ENCODE data around the gene ACCS. TPM values are rescaled to one million over a fixed set of nuclear protein-coding genes. Genes with fewer than 3 reads are reported as not detected.

Gene ACCS
- total RNA-seq, 2 experiments from 2014 or later = 2.1 to 2.8 TPM

DNA sequence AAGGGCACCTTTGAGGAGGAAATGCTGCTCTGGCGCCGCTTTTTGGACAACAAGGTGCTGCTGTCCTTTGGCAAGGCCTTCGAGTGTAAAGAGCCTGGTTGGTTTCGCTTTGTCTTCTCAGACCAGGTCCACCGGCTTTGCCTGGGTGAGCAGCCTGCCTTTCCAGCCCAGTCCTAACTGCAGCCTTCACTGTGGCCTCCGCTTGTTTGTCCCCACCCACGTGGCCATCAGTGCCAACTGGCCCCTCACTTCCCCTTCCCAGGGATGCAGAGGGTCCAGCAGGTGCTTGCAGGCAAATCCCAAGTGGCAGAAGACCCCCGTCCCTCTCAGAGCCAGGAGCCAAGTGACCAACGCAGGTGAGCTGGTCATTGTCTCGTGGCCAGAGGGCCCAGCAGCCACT lies 17.4 kb downstream of the ACCS start:
- ChIA-PET CTCF (interaction anchor here (1.1 kb wide), 1 partner anchor 12 kb away, joined by 6 read pairs; the partner anchor contains the start of gene EXT2), POLR2A (no interaction called here)

DNA sequence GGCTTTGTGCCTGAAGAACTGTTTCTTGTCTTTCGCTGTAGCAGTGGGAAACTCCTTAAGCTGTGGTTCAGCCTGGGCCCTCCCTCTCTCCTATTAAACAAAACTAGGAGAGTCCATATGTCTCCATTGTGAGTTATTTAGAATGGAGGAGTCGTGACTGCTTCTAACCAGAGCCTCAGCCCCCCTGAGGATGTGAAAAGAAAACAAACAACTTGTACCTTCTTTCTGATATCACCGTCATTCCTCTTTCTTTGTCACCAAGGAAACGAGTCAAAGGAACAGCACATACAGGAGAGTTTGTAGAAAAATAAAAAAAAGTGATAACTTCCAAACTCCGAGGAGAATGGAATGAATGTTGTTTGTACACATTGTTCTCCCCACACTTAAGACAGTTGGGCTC lies 17.8 kb downstream of the ACCS start:
- ChIA-PET POLR2A (no interaction called here), CTCF (interaction anchor here (1.1 kb wide), 1 partner anchor 11 kb away, joined by 6 read pairs; the partner anchor contains the start of gene EXT2)

DNA sequence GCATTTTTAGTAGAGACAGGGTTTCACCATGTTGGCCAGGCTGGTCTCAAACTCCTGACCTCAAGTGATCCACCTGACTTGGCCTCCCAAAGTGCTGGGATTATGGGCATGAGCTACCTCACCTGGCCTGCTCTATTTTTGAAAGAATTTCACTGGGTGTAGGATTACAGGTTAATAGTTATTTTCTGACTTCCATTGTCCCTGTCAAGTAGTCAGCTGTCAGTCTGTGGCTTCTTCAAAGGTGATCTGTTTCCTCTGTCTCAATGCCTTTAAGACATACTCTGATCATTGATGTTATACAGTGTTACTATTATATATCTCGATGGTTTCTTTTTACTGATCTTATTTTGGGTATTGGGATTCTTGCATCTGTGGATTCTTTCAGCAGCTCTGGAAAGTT lies 19.3 kb downstream of the ACCS start:
- CTCF ChIA-PET = no interaction called here
- POLR2A ChIA-PET = no interaction called here

- POLR2A ChIA-PET = no interaction called here
- CTCF ChIA-PET = interaction anchor here (0.5 to 1.1 kb wide), 3 partner anchors 16 to 222 kb away, joined by 3 to 4 read pairs (median 3); no protein-coding TSS in a partner anchor
Measured at GRCh38 chr11:44088377-44088776, 22.3 kb downstream of the ACCS start.

- CTCF ChIA-PET = no interaction called here
- POLR2A ChIA-PET = no interaction called here
Measured at GRCh38 chr11:44088871-44089270, 22.8 kb downstream of the ACCS start.

- POLR2A ChIA-PET = no interaction called here
- CTCF ChIA-PET = interaction anchor here (1.3 kb wide), 1 partner anchor 201 kb away, joined by 3 read pairs; no protein-coding TSS in a partner anchor
Measured at GRCh38 chr11:44090539-44090938, 24.5 kb downstream of the ACCS start.

DNA sequence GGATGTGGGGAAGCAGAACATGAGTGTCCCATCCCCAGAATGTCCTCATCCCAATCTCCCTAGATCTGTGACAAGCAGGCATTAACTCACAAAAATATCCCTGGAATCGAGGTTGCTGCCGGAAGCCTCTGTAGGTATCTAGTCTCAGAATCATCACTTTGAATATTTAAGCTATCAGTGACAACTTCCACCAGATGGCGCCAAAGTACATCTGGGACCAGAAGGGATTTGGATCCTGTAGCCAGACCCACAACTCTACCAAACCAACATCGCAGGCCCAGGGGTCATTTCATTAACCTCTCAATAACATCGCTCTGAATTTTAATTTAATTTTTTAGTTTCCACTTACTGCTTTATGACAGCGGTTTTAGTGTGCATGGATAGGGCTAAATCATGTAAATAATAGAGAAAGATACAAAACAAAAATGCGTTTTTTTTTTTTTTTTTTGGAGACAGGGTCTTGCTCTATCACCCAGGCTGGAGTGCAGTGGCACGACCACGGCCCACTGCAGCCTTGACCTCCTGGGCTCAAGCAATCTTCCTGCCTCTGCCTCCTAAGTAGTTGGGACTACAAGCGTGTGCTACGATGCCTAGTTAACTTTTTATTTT lies 28.3 kb downstream of the ACCS start:
- POLR2A ChIA-PET = interaction anchor here (1.3 kb wide), 1 partner anchor 12 kb away, joined by 3 read pairs; no protein-coding TSS in a partner anchor
- CTCF ChIA-PET = interaction anchor here (0.6 to 3.0 kb wide), 11 partner anchors 10 to 1267 kb away, joined by 3 to 35 read pairs (median 4); partner anchors contain the start of gene ACCS

GRCh38 chr11:44095506-44096359 lies 29.7 kb downstream of the ACCS start, which contains the start of gene EXT2:
Gene EXT2, plus strand, starts transcription at chr11:44095678. Its CDS starts 12,035 bp downstream, at chr11:44107713.
- CTCF ChIA-PET = interaction anchor here (0.7 to 3.0 kb wide), 14 partner anchors 9 to 207 kb away, joined by 3 to 35 read pairs (median 4); no protein-coding TSS in a partner anchor
- POLR2A ChIA-PET = interaction anchor here (1.3 kb wide), 1 partner anchor 13 kb away, joined by 3 read pairs; no protein-coding TSS in a partner anchor

- ChIA-PET CTCF (no interaction called here), POLR2A (no interaction called here)
Measured at GRCh38 chr11:44096360-44097185, 30.5 kb downstream of the ACCS start.

- CTCF ChIA-PET = no interaction called here
Measured at GRCh38 chr11:44097821-44098220, 31.8 kb downstream of the ACCS start.

DNA sequence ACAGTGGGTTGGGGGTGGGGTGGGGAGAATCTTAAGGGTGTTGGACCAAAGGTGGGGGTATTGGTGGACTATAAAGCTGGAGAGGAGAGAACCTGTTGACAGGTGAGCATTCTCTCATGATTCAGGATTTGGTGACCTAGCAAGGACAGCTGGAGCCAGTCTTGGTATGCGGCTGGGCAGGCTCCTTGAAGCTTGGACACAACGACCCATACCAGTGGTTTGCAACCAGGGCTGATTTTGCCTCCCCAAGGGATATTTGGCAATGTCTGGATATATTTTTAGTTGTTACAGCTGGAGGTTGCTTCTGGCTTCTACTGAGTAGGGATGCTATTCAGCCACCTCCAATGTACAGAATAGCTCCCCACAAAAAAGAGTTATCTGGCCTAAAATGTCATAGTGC lies 35.0 kb downstream of the ACCS start:
- CTCF ChIA-PET = interaction anchor here (0.6 to 1.1 kb wide), 2 partner anchors 35 to 86 kb away, joined by 3 to 4 read pairs; partner anchors contain the start of gene ACCS

More at GRCh38 chr11:44097821-44098220, 31.8 kb downstream of the ACCS start:
- POLR2A ChIA-PET = no interaction called here

DNA sequence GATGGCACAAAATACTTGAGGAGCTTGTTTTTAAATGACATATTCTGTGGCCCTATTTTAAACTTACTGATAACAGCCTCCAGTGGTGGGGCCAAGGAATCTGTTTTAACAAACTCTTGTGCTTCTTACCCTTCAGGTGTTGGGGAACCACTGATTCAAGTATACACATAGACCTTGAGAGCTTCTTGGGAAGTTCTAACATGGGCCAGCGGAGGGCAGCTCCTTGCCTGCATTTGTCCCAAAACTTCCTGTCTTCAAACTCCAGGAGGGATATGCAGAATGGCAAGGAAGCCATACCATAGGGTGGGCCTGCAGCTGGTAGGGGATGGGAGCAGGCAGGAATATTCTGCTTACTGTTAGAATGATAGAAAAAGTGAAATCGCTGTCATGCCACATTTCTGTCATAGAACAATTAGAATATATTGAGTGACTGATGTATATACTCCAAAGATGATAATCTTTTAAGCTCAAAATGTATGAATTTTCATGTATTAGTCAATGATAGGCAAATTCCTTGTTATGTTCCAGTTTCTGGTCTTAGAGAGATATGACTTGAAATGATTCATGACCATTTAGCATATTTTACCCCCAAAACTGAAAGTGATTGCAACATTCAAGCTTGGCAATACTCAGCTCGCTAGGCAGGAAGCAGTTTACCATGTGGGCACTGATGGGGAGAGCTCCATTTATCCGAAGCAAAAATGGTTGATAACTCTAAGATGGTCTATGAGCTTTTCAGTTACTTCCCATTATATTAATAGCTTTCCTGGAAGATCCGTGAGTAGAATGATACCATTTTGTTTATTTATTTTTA lies 38.6 kb downstream of the ACCS start:
- POLR2A ChIA-PET = interaction anchor here (1.3 kb wide), 1 partner anchor 88 kb away, joined by 4 read pairs; no protein-coding TSS in a partner anchor
- CTCF ChIA-PET = interaction anchor here (1.4 to 3.9 kb wide), 2 partner anchors 10 to 17 kb away, joined by 3 to 35 read pairs; partner anchors contain the start of gene EXT2

More for the DNA sequence above, 35.0 kb downstream of the ACCS start:
- POLR2A ChIA-PET = interaction anchor here (0.5 kb wide), 1 partner anchor 36 kb away, joined by 7 read pairs; no protein-coding TSS in a partner anchor

DNA sequence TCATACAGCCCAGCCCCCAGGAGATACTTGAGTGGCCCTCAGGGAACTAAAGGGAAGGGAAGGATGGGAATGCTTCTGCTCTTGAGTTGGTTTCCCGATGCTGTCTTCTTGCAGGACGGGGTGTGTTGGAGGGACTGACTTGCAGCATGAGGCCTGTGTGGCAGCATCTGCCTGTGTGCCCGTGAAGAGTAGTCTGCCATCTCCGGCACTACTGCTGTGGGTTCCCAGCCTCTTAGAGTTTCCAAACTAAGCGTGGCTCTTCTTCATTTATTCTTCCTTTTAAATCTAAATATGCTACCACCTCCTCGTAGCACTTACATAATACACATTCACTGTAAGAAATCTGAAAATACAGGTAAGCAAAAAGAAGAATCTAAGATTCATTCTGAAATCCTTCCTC lies 42.2 kb downstream of the ACCS start:
- CTCF ChIA-PET = interaction anchor here (1.3 kb wide), 1 partner anchor 13 kb away, joined by 3 read pairs; the partner anchor contains the start of gene EXT2
- POLR2A ChIA-PET = no interaction called here

GRCh38 chr11:44110231-44110679 lies 44.2 kb downstream of the ACCS start:
- POLR2A ChIA-PET = no interaction called here

DNA sequence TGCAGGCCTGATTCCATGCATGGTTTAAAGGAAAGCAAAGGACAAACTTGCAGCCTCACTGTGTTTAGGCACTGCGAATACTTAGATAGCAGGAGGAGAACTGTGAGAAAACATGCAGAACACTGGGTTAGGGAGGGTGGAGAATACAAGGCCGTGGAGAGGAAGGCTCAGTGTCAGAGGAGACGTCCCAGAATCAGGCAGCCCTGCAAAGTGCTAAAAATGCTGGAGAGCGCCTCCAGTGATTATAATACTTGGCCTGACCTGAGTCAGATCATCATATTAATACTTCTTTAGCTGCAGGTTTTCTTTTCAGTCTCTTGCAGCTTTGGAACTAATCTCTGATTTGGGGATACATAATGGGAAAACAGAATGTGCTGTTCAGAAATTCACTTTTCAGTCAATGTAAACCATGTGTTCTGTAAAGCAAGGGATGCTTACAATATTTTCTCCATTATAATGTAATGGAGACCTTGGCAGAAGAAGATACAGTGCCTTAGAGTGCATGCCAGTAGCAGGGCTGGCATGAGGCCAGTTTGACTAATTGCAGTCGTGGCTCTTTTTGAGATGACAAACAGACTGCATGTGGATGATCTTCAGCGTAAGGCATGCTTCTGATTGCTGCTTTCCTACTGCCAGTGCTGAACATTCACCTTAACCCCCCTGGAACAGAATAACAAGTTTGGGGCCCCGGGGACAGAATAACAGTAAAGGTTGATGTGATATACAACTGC lies 46.2 kb downstream of the ACCS start:
- ChIA-PET CTCF (no interaction called here), POLR2A (no interaction called here)

More at GRCh38 chr11:44110231-44110679, 44.2 kb downstream of the ACCS start:
- CTCF ChIA-PET = interaction anchor here (1.0 to 2.1 kb wide), 5 partner anchors 10 to 121 kb away, joined by 3 to 8 read pairs (median 3); no protein-coding TSS in a partner anchor

- ChIA-PET POLR2A (no interaction called here), CTCF (no interaction called here)
Measured at GRCh38 chr11:44113018-44113417, 46.9 kb downstream of the ACCS start.

- POLR2A ChIA-PET = no interaction called here
- CTCF ChIA-PET = no interaction called here
Measured at GRCh38 chr11:44113572-44113971, 47.5 kb downstream of the ACCS start.

All from activated CD8-positive, alpha-beta memory T cell treated with anti-CD3 and anti-CD28 coated beads for 36 hours (primary cell).